ENCODE data around the gene HCFC1R1. TPM values are rescaled to one million over a fixed set of nuclear protein-coding genes. Genes with fewer than 3 reads are reported as not detected.

The HCFC1R1 gene
- polyA plus RNA-seq, 3 donors = 16.7 to 27.1 (median 19.9) TPM

GRCh38 chr16:3038256-3038655 lies 14.5 kb upstream of the HCFC1R1 start:
- peaks cover 37 to 71% of the 10 kb centered on the region in 2 donors for H3K27me3 ChIP-seq (ENCODE audit: control insufficient read depth in 2 of 2, insufficient read depth in 2 of 2, low read length in 2 of 2)
- H3K4me1 ChIP-seq (ENCODE audit: control insufficient read depth in 1 of 2, insufficient read depth in 2 of 2, low read length in 2 of 2) = peaks cover 14 to 28% of the 10 kb centered on the region in 2 donors
- peaks cover 0 to 19% of the 10 kb centered on the region in 2 donors for H3K9me3 ChIP-seq (replicated peaks in 1 of 2; ENCODE audit: control insufficient read depth in 1 of 2, insufficient read depth in 1 of 2, low read length in 2 of 2)
- DNase-seq = no peak
- intact Hi-C loops (cut with micrococcal nuclease) = no loop called here
- H3K9ac ChIP-seq (ENCODE audit: insufficient read depth, low read length, poor library complexity, severe bottlenecking) = no peak overlapping the region
- peaks cover 8 to 11% of the 10 kb centered on the region in 2 donors for H3K36me3 Mint-ChIP-seq
- H4K20me1 ChIP-seq (ENCODE audit: insufficient read depth, low read length) = no peaks in the 10 kb centered on the region
- H3K4me1 Mint-ChIP-seq = peaks cover 21% of the 10 kb centered on the region
- H3K4me2 ChIP-seq (replicated peaks; ENCODE audit: extremely low read depth, low read length, poor library complexity, severe bottlenecking) = no peak overlapping the region
- H3K4me3 Mint-ChIP-seq = peak overlapping the region in 1 of 2 donors; percentile 85
- H3K36me3 ChIP-seq (replicated peaks in 1 of 2; ENCODE audit: control insufficient read depth in 1 of 2, insufficient read depth in 2 of 2, low read length in 2 of 2) = no peaks in the 10 kb centered on the region
- peaks cover 3 to 28% (median 13%) of the 10 kb centered on the region in 7 donors for H3K9me3 Mint-ChIP-seq
- TF ChIP-seq, protein P1, sequence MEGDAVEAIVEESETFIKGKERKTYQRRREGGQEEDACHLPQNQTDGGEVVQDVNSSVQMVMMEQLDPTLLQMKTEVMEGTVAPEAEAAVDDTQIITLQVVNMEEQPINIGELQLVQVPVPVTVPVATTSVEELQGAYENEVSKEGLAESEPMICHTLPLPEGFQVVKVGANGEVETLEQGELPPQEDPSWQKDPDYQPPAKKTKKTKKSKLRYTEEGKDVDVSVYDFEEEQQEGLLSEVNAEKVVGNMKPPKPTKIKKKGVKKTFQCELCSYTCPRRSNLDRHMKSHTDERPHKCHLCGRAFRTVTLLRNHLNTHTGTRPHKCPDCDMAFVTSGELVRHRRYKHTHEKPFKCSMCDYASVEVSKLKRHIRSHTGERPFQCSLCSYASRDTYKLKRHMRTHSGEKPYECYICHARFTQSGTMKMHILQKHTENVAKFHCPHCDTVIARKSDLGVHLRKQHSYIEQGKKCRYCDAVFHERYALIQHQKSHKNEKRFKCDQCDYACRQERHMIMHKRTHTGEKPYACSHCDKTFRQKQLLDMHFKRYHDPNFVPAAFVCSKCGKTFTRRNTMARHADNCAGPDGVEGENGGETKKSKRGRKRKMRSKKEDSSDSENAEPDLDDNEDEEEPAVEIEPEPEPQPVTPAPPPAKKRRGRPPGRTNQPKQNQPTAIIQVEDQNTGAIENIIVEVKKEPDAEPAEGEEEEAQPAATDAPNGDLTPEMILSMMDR (IDR thresholded peaks at IDR 0.05) = no peak
- 41% methylated on average over 10 of the region's 11 CpGs for WGBS (ENCODE audit: insufficient coverage)
- no peaks in the 10 kb centered on the region for H3K79me2 ChIP-seq (ENCODE audit: insufficient read depth, low read length)
- no peak overlapping the region for H3K27ac Mint-ChIP-seq
- peaks cover 57 to 83% (median 81%) of the 10 kb centered on the region in 3 donors for H3K27me3 Mint-ChIP-seq (ENCODE audit: low read depth in 3 of 3)
- no peak overlapping the region for H3K27ac ChIP-seq (ENCODE audit: low read depth in 1 of 2, low read length in 2 of 2)
- no peak overlapping the region for H3K4me3 ChIP-seq (replicated peaks in 1 of 3; ENCODE audit: low read depth in 2 of 3, low read length in 3 of 3)
- H2AFZ ChIP-seq (ENCODE audit: insufficient read depth, low read depth, low read length, poor library complexity, severe bottlenecking) = no peak overlapping the region

GRCh38 chr16:3036726-3037315 lies 13.1 kb upstream of the HCFC1R1 start, which contains the start of gene BICDL2:
Gene BICDL2 (minus strand): TSS chr16:3036944. CDS start chr16:3035496, 1,448 bp downstream.
- no peak within 1 kb of the TSS for H3K4me3 ChIP-seq (replicated peaks in 1 of 3; ENCODE audit: low read depth in 2 of 3, low read length in 3 of 3)
- Mint-ChIP-seq H3K27ac (no peak within 1 kb of the TSS), H3K4me1 (peaks cover 17% of the 10 kb centered on the region), H3K9me3 (peaks cover 3 to 34% (median 14%) of the 10 kb centered on the region in 7 donors), H3K36me3 (peaks cover 8 to 15% of the 10 kb centered on the region in 2 donors), H3K27me3 (ENCODE audit: low read depth in 3 of 3) (peaks cover 72 to 95% (median 92%) of the 10 kb centered on the region in 3 donors), H3K4me3 (peak within 1 kb of the TSS in 1 of 2 donors; percentile 88)
- H3K79me2 ChIP-seq (ENCODE audit: insufficient read depth, low read length) = no peaks in the 10 kb centered on the region
- H3K27me3 ChIP-seq (ENCODE audit: control insufficient read depth in 2 of 2, insufficient read depth in 2 of 2, low read length in 2 of 2) = peaks cover 45 to 84% of the 10 kb centered on the region in 2 donors
- no peak for DNase-seq
- peak within 1 kb of the TSS; percentile 16 for H3K4me2 ChIP-seq (replicated peaks; ENCODE audit: extremely low read depth, low read length, poor library complexity, severe bottlenecking)
- no peaks in the 10 kb centered on the region for H4K20me1 ChIP-seq (ENCODE audit: insufficient read depth, low read length)
- H3K9me3 ChIP-seq (replicated peaks in 1 of 2; ENCODE audit: control insufficient read depth in 1 of 2, insufficient read depth in 1 of 2, low read length in 2 of 2) = peaks cover 0 to 19% of the 10 kb centered on the region in 2 donors
- no peaks in the 10 kb centered on the region for H3K36me3 ChIP-seq (replicated peaks in 1 of 2; ENCODE audit: control insufficient read depth in 1 of 2, insufficient read depth in 2 of 2, low read length in 2 of 2)
- H3K9ac ChIP-seq (ENCODE audit: insufficient read depth, low read length, poor library complexity, severe bottlenecking) = peak within 1 kb of the TSS; percentile 4
- H3K4me1 ChIP-seq (ENCODE audit: control insufficient read depth in 1 of 2, insufficient read depth in 2 of 2, low read length in 2 of 2) = peaks cover 7 to 17% of the 10 kb centered on the region in 2 donors
- H3K27ac ChIP-seq (ENCODE audit: low read depth in 1 of 2, low read length in 2 of 2) = no peak within 1 kb of the TSS
- H2AFZ ChIP-seq (ENCODE audit: insufficient read depth, low read depth, low read length, poor library complexity, severe bottlenecking) = no peak within 1 kb of the TSS
- TF ChIP-seq, protein P1 (IDR thresholded peaks at IDR 0.05) = no peak
- intact Hi-C loops (cut with micrococcal nuclease) = no loop called here
- WGBS (ENCODE audit: insufficient coverage) = 2% methylated on average over 35 of the region's 44 CpGs

Data from CD14-positive monocyte (primary cell).